Heart right ventricle (tissue), 16 donors: Measurements from ENCODE around the gene KIF21B. TPM values are rescaled to one million over a fixed set of nuclear protein-coding genes. Genes with fewer than 3 reads are reported as not detected.

ENCODE experiments used
- ATAC-seq, 8 donors: fragments of 200-7000 bp; cut with Tn5 transposase; one replicate each; pipeline ENCODE4 v1.9.1; 2020; ENCODE audit warnings: mild to moderate bottlenecking in 8 of 8, moderate library complexity in 8 of 8, moderate number of reproducible peaks in 1 of 8
- DNase-seq, 2 donors: peaks; one replicate each; pipeline ENCODE4 v3.0.0-alpha.2; 2020
- H3K27ac ChIP-seq, 10 donors: fragments of 200-600 bp; sonication (generic) in 2 of 10; one replicate each; pipeline versions ENCODE4 v1.5.0 to v1.8.0; 2020 to 2022; ENCODE audit warnings: mild to moderate bottlenecking in 3 of 10
- H3K27me3 ChIP-seq, 7 donors: fragments of 200-600 bp; one replicate each; pipeline ENCODE4 v1.8.0; 2021 to 2022; ENCODE audit warnings: mild to moderate bottlenecking in 2 of 7
- H3K36me3 ChIP-seq, 9 donors: fragments of 200-600 bp; sonication (generic) in 1 of 9; one replicate each; pipeline versions ENCODE4 v1.5.0 to v1.8.0; 2020 to 2022; ENCODE audit warnings: mild to moderate bottlenecking in 2 of 9
- H3K4me1 ChIP-seq, 9 donors: fragments of 200-600 bp; sonication (generic) in 1 of 9; one replicate each; pipeline versions ENCODE4 v1.5.0 to v1.8.0; 2020 to 2022; ENCODE audit warnings: mild to moderate bottlenecking in 4 of 9
- H3K4me3 ChIP-seq, 10 donors: fragments of 200-600 bp; sonication (generic) in 2 of 10; one replicate each; pipeline versions ENCODE4 v1.5.0 to v1.8.0; 2020 to 2022; ENCODE audit warnings: mild to moderate bottlenecking in 7 of 10, moderate library complexity in 2 of 10
- H3K9me3 ChIP-seq, 11 donors: fragments of 200-600 bp in 10 of 11; sonication (generic) in 2 of 11; one replicate each; pipeline versions ENCODE4 v1.5.0 to v1.8.0; 2013 to 2022; ENCODE audit warnings: mild to moderate bottlenecking in 2 of 11, control low read depth in 1 of 11, moderate library complexity in 1 of 11
- WGBS, 2 donors: extraction: QIAGEN DNeasy Blood & Tissue Kit; methylation state at CpG; one replicate each; pipeline ENCODE4 v1.1.7; 2013; ENCODE audit warnings: inconsistent platforms in 1 of 2; 5-methylcytosine and 5-hydroxymethylcytosine counted together
- intact Hi-C, 10 donors: fragments of 100-400 bp; cut with DNase I; formaldehyde crosslinking; loops; one replicate each; pipeline versions ENCODE4 v1.11.1 to v1.14.2; 2022
- polyA plus RNA-seq, 2 donors: library from polyadenylated mRNA; stranded (reverse); fragments of 200-250 nt; gene quantifications; one replicate each; pipeline ENCODE4 v1.2.3, GENCODE V29; 2013
- total RNA-seq, 10 donors: library from RNA; stranded (reverse); fragmentation: NEBNext Ultra II Directional in 3 of 10; extraction: Animal tissue kit (Norgen Biotek cat#: 25700) in 3 of 10; gene quantifications; one replicate each; pipeline versions ENCODE4 v1.2.1 to v1.2.4, GENCODE V29; 2021 to 2023
- TF ChIP-seq, protein P1 (sequence below), 9 donors: fragments of 200-600 bp; sonication (generic) in 2 of 9; IDR thresholded peaks; one replicate each; pipeline versions ENCODE4 v1.5.0 to v1.8.0; 2021 to 2022; ENCODE audit warnings: antibody characterized with exemption in 9 of 9, mild to moderate bottlenecking in 5 of 9, moderate library complexity in 1 of 9
- donor health status: Arrhythmogenic right ventricular cardiomyopathy.
- donor health status: ischemic (EF 13 %, LVEDD 7.1; RV severe dilation, severe dysfunction).
- donor health status: healthy with polysubstance abuse.
- donor health status: DM: no; HTN: yes; CAD: no.
- donor health status: DM: no; HTN: no; CAD: no.
- donor health status: ischemic (EF 25% LVEDD 6.9; RV normal size, moderate dysfunction).
- donor health status: ischemic (EF 25% LVEDD 5.7; RV mildly dilated, moderate dysfunction).
- donor health status: healthy.
- donor health status: DM: yes; HTN: yes; CAD: no.
- donor health status: Ischemic cardiomyopathy.
- donor health status: ischemic (EF 35%, LVEDD 5.7; RV mildly dilated, moderate dysfunction).
- donor health status: nonischemic (EF 11% LVEDD 7.7; RV severe dilation, severe dysfunction).
- donor health status: DM: yes; HTN: yes; CAD: no.
- donor health status: PGD.
- donor health status: ischemic (EF 29% LVEDD 5.4; RV normal size, mild dysfunction).
- donor health status: nonischemic (EF 23%, LVEDD 6.1; RV moderate dilation, normal function).

KIF21B gene
- total and polyA plus RNA-seq, 12 donors: 0.10 to 2.6 (median 0.41) TPM

DNA sequence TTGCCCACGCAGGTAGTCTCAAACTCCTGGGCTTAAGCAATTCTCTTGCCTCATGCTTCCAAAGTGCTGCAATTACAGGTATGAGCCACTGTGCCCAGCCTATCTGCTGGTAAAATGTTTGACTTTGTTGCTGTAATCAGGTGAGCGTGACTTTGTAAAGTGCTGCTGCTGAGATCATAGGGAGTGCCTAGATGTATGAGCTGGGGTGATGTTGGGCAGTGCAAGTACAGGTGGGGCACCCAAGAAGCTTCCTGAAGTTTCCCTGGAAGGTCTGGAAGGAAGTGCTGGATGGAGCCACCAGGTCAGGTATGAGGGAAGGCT, 43.1 kb downstream of the KIF21B start:
- TF ChIP-seq, protein P1, sequence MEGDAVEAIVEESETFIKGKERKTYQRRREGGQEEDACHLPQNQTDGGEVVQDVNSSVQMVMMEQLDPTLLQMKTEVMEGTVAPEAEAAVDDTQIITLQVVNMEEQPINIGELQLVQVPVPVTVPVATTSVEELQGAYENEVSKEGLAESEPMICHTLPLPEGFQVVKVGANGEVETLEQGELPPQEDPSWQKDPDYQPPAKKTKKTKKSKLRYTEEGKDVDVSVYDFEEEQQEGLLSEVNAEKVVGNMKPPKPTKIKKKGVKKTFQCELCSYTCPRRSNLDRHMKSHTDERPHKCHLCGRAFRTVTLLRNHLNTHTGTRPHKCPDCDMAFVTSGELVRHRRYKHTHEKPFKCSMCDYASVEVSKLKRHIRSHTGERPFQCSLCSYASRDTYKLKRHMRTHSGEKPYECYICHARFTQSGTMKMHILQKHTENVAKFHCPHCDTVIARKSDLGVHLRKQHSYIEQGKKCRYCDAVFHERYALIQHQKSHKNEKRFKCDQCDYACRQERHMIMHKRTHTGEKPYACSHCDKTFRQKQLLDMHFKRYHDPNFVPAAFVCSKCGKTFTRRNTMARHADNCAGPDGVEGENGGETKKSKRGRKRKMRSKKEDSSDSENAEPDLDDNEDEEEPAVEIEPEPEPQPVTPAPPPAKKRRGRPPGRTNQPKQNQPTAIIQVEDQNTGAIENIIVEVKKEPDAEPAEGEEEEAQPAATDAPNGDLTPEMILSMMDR (IDR thresholded peaks at IDR 0.05): no peak
- H3K4me1 ChIP-seq: peaks cover 0 to 8% (median 0%) of the 10 kb centered on the region in 9 donors
- H3K27me3 ChIP-seq: no peaks in the 10 kb centered on the region
- ATAC-seq: no peak
- peaks cover 0 to 80% (median 0%) of the 10 kb centered on the region in 9 donors for H3K36me3 ChIP-seq
- no peak overlapping the region for H3K27ac ChIP-seq
- H3K9me3 ChIP-seq: peaks cover 0 to 7% (median 0%) of the 10 kb centered on the region in 11 donors
- H3K4me3 ChIP-seq: no peak overlapping the region
- DNase-seq: no peak
- 98 to 99% methylated on average over 2 of the region's 2 CpGs for WGBS, 2 donors
- intact Hi-C loops: no loop called here

DNA sequence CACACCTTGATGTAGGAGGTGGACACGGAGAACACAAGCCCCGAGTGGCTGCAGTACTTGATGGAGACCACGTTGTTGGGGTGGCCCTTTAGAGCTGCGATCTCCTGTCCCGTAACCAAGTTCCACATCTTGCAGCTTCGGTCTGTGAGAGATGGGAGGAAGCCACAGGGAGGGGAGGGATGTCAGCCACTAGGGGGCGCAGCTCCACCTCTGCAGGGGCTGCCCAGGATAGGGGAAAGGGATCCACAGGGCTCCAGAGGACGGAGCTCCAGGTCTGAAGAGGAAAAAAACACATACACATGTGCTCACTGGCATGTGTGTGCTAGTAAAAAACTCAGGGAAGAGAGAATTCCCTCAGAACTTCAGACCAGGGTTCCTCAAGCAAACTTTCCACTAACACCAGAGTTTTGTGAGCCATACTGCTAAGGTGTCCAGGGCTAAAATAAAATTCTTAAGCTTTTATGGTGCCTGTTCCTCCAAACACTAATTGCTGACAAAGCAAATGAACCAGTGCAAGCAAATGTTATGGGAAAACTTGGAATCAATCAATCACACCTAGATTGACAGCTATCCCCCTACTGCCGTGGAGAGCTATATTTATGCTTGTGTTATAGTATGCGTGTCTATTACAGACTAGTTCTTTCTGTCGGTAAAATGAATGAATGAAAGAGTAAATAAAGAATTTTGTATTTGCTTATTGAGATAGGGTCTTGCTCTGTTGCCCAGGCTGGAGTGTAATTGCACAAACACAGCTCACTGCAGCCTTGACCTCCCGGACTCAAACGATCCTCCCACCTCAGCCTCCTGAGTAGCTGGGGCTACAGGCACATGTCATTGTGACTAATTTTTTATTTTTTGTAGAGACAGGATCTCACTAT, 43.7 kb downstream of the KIF21B start:
- intact Hi-C loops: loop anchor here in 2 of 10 donors (10.0 kb wide), 1 partner anchor 245 kb away; no protein-coding TSS in a partner anchor
- Histone ChIP-seq H3K36me3 (peaks cover 0 to 82% (median 0%) of the 10 kb centered on the region in 9 donors), H3K27me3 (no peaks in the 10 kb centered on the region), H3K9me3 (peaks cover 0 to 7% (median 0%) of the 10 kb centered on the region in 11 donors), H3K27ac (no peak overlapping the region), H3K4me3 (no peak overlapping the region), H3K4me1 (peaks cover 0 to 8% (median 0%) of the 10 kb centered on the region in 9 donors)
- ATAC-seq (no peak), DNase-seq (no peak)
- 83 to 87% methylated on average over 13 of the region's 13 CpGs for whole genome bisulfite sequencing, 2 donors
- TF ChIP-seq, protein P1 (IDR thresholded peaks at IDR 0.05): peak in 8 of 9 donors; percentile 6 to 66 (median 34)

DNA sequence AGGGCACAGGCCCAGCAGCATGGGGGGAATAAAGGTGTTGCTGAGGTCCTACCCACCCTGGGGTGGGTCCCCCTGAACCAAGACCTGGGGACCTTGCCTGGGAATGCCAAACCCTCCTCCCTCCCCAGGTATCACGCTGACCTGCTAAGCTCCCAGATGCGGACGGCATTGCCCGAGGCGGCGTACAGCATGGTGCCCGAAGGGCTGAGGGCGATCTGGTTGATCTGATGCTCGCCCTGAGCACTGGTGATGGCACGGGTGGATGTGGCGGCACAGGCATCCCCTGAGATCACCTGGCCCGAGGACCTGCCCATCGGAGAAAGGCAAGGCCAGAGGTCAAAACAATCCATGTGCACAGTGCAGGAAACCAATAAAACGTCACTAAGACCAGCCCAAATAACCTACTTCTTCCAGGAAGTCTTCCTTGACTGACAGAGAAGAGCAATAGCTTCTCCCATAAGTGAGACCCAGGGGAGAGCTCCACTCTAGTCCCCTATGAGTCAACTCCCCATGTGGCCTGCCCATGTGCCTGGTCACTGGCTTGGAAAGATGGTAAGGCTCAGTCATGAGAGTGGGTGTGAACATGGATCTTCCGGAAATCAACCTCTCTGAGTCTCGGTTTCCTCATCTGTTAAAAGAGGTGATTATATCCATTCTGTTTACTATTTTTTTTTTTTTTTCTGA, 46.3 kb downstream of the KIF21B start:
- Histone ChIP-seq H3K4me3 (no peak overlapping the region), H3K27ac (no peak overlapping the region), H3K9me3 (peaks cover 0 to 7% (median 0%) of the 10 kb centered on the region in 11 donors), H3K4me1 (peaks cover 0 to 6% (median 0%) of the 10 kb centered on the region in 9 donors), H3K27me3 (peaks cover 0 to 4% (median 0%) of the 10 kb centered on the region in 7 donors), H3K36me3 (peaks cover 0 to 69% (median 0%) of the 10 kb centered on the region in 9 donors)
- no peak for ATAC-seq
- TF ChIP-seq, protein P1 (IDR thresholded peaks at IDR 0.05): no peak
- DNase-seq: no peak
- 95 to 96% methylated on average over 16 of the region's 16 CpGs for WGBS, 2 donors
- intact Hi-C loops: loop anchor here in 2 of 10 donors (10.0 kb wide), 1 partner anchor 248 kb away; no protein-coding TSS in a partner anchor

DNA sequence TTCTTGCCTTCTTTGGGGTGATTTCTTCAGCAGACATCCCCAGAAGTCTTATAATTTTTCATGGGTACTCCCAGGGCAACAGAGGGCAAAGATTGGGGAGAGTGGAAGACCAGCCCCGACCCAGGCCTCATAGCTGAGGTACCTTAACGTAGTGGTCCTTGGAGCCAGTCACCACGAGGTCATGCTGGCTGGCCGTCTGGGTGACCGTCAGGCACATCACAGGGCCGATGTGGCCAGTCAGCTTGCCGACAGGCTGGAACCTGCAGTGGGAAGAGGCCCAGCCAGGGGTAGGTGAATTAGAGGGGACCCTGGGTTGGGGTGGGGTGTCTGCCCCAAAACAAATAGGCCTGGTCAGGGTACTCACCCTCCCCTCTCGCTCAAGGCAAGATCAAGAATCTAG, 46.9 kb downstream of the KIF21B start:
- no peak overlapping the region for H3K27ac ChIP-seq
- H3K4me3 ChIP-seq: no peak overlapping the region
- H3K27me3 ChIP-seq: peaks cover 0 to 6% (median 0%) of the 10 kb centered on the region in 7 donors
- ATAC-seq: no peak
- intact Hi-C loops: loop anchor here in 3 of 10 donors (1.0 to 10.0 kb wide), 2 partner anchors 46 to 248 kb away; no protein-coding TSS in a partner anchor
- 92% methylated on average over 8 of the region's 8 CpGs for WGBS, 2 donors
- H3K4me1 ChIP-seq: peaks cover 0 to 9% (median 0%) of the 10 kb centered on the region in 9 donors
- H3K36me3 ChIP-seq: peaks cover 0 to 64% (median 0%) of the 10 kb centered on the region in 9 donors
- TF ChIP-seq, protein P1 (IDR thresholded peaks at IDR 0.05): no peak
- H3K9me3 ChIP-seq: peaks cover 0 to 7% (median 0%) of the 10 kb centered on the region in 11 donors
- DNase-seq: no peak
